NCI-H510A treated with DMSO at 0.1 percent for 48 hours (cell line): ENCODE results near the gene HACL1.
"Not testable (repeated sequence)": the region's sequence is repeated elsewhere in the genome, so short reads cannot be mapped to it uniquely, and the experiment has no call there.

Source experiments
- DNase-seq: peaks from one replicate; lab custom pipeline; 2025; lab: John Stamatoyannopoulos, UW

The HACL1 gene

GRCh38 chr3:15629860-15630597 is 28.7 kb upstream of the HACL1 start:
- DNase-seq, result peak; percentile 49

DNA sequence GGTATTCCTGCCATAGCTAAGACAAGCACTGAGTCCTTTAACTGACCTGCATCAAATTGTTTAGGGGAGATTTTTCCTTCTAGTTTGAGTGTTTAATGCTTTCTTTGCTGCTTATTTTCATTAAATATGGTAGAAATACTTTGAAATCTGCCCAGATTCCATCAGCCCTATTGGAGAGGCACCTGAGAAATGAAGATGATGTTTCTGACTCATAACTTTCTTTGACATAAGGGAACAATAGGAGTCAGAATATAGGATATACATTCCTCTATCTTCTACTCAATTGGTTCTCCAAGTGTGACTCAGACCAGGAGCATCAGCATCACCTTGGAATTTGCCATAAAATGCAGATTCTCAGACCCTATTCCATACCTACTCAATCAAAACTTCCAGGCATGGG is 27.6 kb upstream of the HACL1 start:
- no peak for DNase-seq

DNA sequence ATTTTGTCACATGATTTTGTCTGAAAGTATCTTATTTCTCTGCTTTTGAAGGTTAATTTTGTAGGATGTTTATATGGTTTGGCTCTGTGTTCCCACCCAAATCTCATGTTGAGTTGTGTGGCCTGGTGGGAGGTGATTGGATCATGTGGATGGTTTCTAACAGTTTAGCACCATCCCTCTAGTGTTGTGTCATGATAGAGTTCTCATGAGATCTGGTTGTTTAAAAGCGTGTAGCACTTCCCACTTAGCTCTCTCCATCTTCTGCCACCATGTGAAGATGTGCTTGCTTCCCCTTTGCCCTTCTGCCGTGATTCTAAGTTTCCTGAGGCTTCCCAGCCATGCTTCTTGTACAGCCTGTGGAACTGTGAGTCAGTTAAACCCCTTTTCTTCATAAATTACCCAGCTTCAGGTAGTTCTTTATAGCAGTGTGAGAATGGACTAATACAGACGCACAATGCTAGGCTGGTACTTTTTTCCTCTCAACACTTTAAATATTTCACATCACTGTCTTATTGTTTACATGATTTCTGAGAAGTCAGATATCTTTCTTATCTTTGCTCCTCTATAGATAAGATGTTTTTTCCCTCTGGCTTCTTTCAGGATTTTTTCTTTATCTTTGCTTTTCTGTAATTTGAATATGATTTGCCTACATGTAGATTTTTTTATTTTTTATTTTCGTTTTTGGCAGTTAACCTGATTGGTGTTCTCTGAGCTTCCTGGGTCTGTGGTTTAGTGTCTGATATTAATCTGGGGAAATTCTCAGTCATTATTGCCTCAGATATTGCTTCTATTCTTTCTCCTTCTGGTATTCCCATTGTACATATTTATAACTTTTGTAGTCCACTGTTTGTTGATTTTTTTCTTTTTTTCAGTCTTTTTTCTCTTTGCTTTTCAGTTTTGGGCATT is 22.4 kb upstream of the HACL1 start:
- no peak for DNase-seq

- not testable (repeated sequence) for DNase-seq
Measured at GRCh38 chr3:15619659-15620464, 18.5 kb upstream of the HACL1 start.

- DNase-seq, result no peak
Measured at GRCh38 chr3:15616053-15616452, 14.7 kb upstream of the HACL1 start.

- DNase-seq, result no peak
Measured at GRCh38 chr3:15614958-15615357, 13.6 kb upstream of the HACL1 start.

- DNase-seq, result no peak
Measured at GRCh38 chr3:15612001-15612400, 10.6 kb upstream of the HACL1 start.

GRCh38 chr3:15611018-15611417 is 9.6 kb upstream of the HACL1 start:
- no peak for DNase-seq

DNA sequence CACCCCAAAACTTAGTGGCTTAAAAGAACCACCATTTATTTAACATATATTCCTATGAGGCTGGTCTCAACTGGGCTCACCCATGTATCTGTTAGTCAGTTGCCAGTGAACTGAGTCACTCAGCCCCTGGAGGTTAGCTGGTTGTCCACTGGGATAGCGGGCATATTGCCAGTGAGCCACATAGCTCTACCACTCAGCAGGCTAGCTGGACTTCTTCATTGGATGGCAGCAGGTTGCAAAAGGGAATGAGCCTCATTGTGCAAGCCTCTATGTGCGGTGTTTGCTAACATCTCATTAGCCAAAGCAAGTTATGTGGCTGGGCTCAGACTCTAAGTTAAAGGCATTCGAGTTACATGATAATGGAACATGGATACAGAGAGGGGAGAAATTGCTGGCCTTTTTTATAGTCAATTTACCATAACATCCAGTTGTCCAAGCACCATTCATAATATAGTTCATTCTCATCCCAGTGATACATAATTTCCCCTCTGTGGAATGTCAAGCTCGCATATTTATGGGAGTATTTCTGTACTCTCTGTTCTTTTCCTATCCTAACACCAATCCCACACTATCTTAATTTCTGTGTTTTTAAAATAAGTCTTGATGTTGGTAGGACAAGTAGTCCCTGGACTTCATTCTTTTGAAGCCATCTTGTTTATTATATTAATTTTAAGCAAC is 8.9 kb upstream of the HACL1 start:
- no peak for DNase-seq

- no peak for DNase-seq
Measured at GRCh38 chr3:15606434-15606891, 5.1 kb upstream of the HACL1 start.

DNA sequence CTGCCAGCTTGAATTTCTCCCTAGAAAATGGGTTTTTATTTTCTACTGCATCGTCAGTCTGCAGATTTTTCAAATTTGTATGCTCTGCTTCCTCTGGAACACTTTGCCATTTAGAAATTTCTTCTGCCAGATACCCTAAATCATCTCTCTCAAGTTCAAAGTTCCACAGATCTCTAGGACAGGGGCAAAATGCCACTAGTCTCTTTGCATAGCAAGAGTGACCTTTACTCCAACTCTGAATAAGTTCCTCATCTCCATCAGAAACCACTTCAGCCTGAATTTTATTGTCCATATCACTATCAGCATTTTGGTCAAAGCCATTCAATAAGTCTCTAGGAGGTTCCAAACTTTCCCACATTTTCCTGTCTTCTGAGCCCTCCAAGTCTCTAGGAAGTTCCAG is 3.2 kb upstream of the HACL1 start:
- not testable (repeated sequence) for DNase-seq

GRCh38 chr3:15602816-15603215 is 1.4 kb upstream of the HACL1 start:
- not testable (repeated sequence) for DNase-seq

- DNase-seq, result no peak
Measured at GRCh38 chr3:15602146-15602536, 772 bp upstream of the HACL1 start.

DNA sequence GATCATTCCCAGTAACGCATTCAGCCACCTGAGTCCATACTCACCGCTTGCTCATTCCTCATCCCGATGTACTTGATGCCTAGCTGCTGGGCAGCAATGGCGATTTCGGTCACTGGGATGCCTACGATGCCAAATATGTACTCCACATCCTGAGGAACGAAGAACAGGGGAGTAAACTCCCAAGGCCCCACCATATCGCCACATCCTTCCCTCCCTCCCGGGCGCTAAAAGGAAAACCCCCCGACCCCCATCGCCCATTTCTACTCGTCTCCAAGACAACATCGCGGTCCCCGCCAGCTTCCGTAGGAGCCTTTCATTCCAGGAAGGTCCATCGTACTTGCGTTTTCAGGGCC is 347 bp downstream of the HACL1 start:
- DNase-seq, result no peak

- DNase-seq, result no peak
Measured at GRCh38 chr3:15595955-15596354, 5.4 kb downstream of the HACL1 start.

- DNase-seq, result no peak
Measured at GRCh38 chr3:15592968-15593367, 8.4 kb downstream of the HACL1 start.

- DNase-seq, result no peak
Measured at GRCh38 chr3:15591928-15592327, 9.4 kb downstream of the HACL1 start.

GRCh38 chr3:15591242-15591641 is 10.1 kb downstream of the HACL1 start:
- no peak for DNase-seq

DNA sequence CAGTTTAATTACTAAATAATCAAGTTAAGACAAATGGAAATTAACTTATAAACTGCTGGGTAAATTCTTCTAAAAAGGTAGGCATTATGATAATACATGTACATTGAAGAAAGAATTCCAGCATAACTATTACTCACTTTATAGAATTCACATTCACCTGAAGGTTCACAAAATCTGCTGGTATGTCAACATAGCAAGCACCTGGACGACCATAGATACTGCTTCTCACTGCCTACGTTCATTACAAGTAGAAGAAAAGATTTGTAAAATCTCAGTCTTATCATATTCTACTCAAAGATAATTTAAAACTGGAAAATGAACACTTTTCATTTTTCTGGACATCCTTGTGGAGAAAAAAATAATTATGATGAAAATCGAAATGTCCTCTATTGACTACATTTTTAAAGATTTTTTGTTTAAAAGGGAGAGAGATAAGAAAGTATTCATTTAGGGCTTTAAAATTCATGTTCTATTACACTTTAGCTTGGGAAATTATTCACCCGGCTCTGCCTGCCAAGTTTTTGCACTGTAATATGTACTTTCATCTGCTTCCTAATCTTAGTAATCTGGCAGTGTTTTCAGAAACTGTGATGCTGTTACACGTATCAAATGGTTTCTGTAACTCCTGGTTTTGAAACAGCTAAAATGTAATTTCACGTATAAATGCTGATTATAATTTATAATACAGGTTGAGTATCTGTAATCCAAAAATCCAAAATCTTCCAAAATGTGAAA is 16.1 kb downstream of the HACL1 start:
- no peak for DNase-seq

DNA sequence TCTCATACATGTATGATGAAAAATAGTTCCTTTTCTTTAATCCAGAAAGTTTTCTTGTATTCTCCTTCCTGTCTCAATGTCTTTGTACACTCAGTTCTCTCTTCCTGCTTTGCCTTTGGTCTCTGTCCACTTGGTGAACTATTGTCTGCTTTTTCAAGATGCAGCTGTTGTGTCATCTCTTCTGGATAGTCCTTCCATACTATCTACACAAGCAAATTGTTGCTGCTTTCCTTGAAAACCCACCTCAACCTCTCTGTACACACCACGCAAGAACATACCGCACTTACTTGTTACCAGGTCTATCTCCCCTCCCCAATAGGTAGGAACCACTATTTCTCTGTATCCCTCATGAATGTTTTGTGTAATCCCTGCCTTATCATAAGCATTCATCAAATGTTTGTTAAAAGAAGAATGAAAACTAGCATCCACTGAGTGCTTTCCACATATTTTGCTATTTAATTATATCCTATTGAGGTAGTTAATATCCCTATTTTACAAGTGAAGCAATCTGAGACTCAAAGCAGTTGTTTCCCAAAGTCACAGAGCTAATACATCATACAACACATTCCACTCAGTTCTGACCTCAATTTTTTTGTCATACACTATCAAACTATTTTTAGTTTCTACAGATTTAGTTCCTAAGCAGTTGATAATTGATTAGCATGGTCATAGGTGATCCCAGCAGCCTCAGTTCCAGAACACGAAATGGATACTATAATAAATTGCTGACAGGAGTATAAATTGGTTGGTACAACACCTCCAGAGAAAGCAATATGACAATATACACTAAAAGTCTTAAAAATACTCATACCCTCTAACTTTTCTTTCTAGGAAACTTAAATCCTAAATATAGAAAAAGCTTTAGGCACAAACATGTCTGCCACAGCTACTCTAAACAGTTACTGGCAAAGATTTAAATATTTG is 19.6 kb downstream of the HACL1 start:
- no peak for DNase-seq
